COLO668 (cell line): ENCODE measurements around the gene DYNC1H1.

Experiments
- DNase-seq: peaks from one replicate; lab custom pipeline; 2025; ENCODE audit not compliant: unreplicated experiment; lab: John Stamatoyannopoulos, UW

Gene DYNC1H1

GRCh38 chr14:101964297-101965180, at the start of gene DYNC1H1:
Gene DYNC1H1, plus strand, starts transcription at chr14:101964573. Its CDS starts 119 bp downstream, at chr14:101964692.
- DNase-seq: peak; percentile 98

GRCh38 chr14:101915871-101916815, 48.2 kb upstream of the DYNC1H1 start:
- no peak for DNase-seq

GRCh38 chr14:101916816-101917412, 47.5 kb upstream of the DYNC1H1 start:
- no peak for DNase-seq

GRCh38 chr14:101917413-101918017, 46.9 kb upstream of the DYNC1H1 start:
- no peak for DNase-seq

GRCh38 chr14:101918065-101918989, 46.0 kb upstream of the DYNC1H1 start:
- no peak for DNase-seq

GRCh38 chr14:101920271-101920670, 44.1 kb upstream of the DYNC1H1 start:
- DNase-seq: no peak

GRCh38 chr14:101922866-101923265, 41.5 kb upstream of the DYNC1H1 start:
- no peak for DNase-seq

GRCh38 chr14:101925152-101925551, 39.2 kb upstream of the DYNC1H1 start:
- no peak for DNase-seq

- no peak for DNase-seq
These were observed 38.3 kb upstream of the DYNC1H1 start for GRCh38 chr14:101926085-101926484.

- DNase-seq: no peak
These were observed 37.8 kb upstream of the DYNC1H1 start for GRCh38 chr14:101926620-101927019.

GRCh38 chr14:101927859-101928258, 36.5 kb upstream of the DYNC1H1 start:
- no peak for DNase-seq

GRCh38 chr14:101928415-101928841, 35.9 kb upstream of the DYNC1H1 start:
- DNase-seq: no peak

GRCh38 chr14:101929096-101929495, 35.3 kb upstream of the DYNC1H1 start:
- no peak for DNase-seq

- DNase-seq: no peak
These were observed 34.4 kb upstream of the DYNC1H1 start for GRCh38 chr14:101929946-101930345.

GRCh38 chr14:101932673-101933072, 31.7 kb upstream of the DYNC1H1 start:
- DNase-seq: no peak

- DNase-seq: no peak
These were observed 31.2 kb upstream of the DYNC1H1 start for GRCh38 chr14:101933209-101933608.

- DNase-seq: no peak
These were observed 29.7 kb upstream of the DYNC1H1 start for GRCh38 chr14:101934601-101935150.

GRCh38 chr14:101937926-101938767, 26.2 kb upstream of the DYNC1H1 start:
- no peak for DNase-seq
